Stimulated activated naive CD8-positive, alpha-beta T cell treated with anti-CD3 and anti-CD28 coated beads, Interleukin-15, amount 100 ng/mL, for 72 hours (primary cell): ENCODE results near the gene RPL10.

Experiments
- ATAC-seq: fragments of 150-1000 bp; cut with Tn5 transposase; 2 replicates; pipeline ENCODE4 v1.10.0; 2021; ENCODE audit warnings: mild to moderate bottlenecking, moderate library complexity
- DNase-seq, 2 donors: peaks; one replicate each; pipeline ENCODE4 v3.0.0; 2021 to 2022
- H3K27ac Mint-ChIP-seq, 2 donors: one replicate each; pipeline ENCODE4 v1.8.0; 2022; ENCODE audit warnings: mild to moderate bottlenecking in 2 of 2, mixed read lengths in 2 of 2, moderate library complexity in 2 of 2
- H3K27me3 Mint-ChIP-seq: one replicate; pipeline ENCODE4 v1.8.0; 2022; ENCODE audit warnings: mixed read lengths
- H3K4me1 Mint-ChIP-seq: one replicate; pipeline ENCODE4 v1.8.0; 2022; ENCODE audit warnings: mild to moderate bottlenecking, mixed read lengths
- H3K4me3 Mint-ChIP-seq, 2 donors: one replicate each; pipeline ENCODE4 v1.8.0; 2022; ENCODE audit warnings: mild to moderate bottlenecking in 2 of 2, mixed read lengths in 2 of 2, moderate library complexity in 1 of 2
- H3K9me3 Mint-ChIP-seq, 2 donors: one replicate each; pipeline ENCODE4 v1.8.0; 2022; ENCODE audit warnings: mixed read lengths in 2 of 2

Gene RPL10

GRCh38 chrX:154426916-154427770 lies 29.0 kb downstream of the RPL10 start:
- no peak for DNase-seq
- Mint-ChIP-seq H3K27me3 (no peaks in the 10 kb centered on the region), H3K4me1 (peaks cover 24% of the 10 kb centered on the region), H3K4me3 (peak overlapping the region; percentile 84 to 86), H3K9me3 (no peaks in the 10 kb centered on the region), H3K27ac (no peak overlapping the region)
- no peak for ATAC-seq

DNA sequence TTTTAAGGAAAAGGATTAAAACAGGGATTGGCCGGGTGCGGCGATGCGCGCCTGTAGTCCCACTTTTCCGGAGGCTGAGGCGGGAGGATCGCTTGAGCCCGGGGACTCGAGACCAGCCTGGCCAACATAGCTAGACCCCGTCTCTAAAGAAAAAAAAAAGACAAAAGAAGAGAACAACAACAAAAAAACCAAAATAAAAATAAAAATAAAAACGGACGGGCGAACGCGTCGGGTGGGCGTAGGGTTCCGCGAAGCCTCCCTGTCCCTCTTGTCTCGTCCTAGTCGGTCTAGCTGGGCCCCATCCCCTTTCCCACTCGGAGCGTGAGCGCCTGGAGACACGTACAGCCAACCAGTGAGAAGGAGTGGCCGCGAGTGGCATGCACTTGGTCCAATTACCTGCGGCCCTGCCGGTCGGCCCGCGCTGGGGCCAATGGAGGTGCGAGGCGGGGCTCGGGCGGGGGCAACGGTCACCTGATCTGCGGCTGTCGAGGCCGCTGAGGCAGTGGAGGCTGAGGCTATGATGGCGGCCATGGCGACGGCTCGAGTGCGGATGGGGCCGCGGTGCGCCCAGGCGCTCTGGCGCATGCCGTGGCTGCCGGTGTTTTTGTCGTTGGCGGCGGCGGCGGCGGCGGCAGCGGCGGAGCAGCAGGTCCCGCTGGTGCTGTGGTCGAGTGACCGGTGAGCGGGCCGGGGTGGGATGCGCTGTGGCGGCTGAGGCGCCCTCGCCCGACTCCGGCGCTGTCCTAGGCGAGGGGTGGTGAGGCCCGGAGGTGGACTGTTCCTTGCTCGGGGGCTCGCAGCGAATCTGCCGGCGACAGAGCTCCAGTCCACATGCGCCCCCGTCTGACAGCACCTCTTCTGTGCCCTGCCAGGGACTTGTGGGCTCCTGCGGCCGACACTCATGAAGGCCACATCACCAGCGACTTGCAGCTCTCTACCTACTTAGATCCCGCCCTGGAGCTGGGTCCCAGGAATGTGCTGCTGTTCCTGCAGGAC lies 30.3 kb downstream of the RPL10 start, which contains the start of gene ATP6AP1:
ATP6AP1 (plus strand) TSS at position 502 of the 996 bp plus-strand sequence; CDS start at position 518, 16 bp downstream.
- H3K27me3 Mint-ChIP-seq, result no peaks in the 10 kb centered on the region
- peak; percentile 99 for ATAC-seq
- peak within 1 kb of the TSS; percentile 84 to 86 for H3K4me3 Mint-ChIP-seq
- peak; percentile 86 to 92 for DNase-seq
- H3K9me3 Mint-ChIP-seq, result no peaks in the 10 kb centered on the region
- peak within 1 kb of the TSS; percentile 61 to 85 for H3K27ac Mint-ChIP-seq
- H3K4me1 Mint-ChIP-seq, result peaks cover 26% of the 10 kb centered on the region

DNA sequence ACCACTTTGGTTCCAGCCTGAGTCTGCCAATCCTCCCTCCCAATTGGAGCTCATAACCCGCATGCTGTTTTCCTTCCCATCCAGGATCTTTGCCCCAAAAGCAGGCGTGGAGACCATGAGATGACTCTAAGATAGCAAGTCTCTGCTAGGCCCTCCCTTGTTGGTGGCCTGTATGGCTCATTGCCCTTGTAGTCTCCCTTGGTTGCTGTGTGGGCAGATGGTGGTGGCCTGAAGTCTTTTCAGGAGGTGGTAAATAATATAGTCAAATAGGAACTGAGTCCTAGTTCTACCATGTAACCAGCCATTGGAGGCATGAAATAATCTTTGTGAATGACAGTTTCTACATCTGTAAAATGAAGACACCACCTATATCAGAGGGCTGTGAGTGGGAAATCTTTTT lies 31.5 kb downstream of the RPL10 start:
- DNase-seq (no peak), ATAC-seq (no peak)
- Mint-ChIP-seq H3K4me3 (peak overlapping the region; percentile 84 to 86), H3K4me1 (peaks cover 30% of the 10 kb centered on the region), H3K9me3 (no peaks in the 10 kb centered on the region), H3K27ac (peak overlapping the region in 1 of 2 donors; percentile 74), H3K27me3 (no peaks in the 10 kb centered on the region)

DNA sequence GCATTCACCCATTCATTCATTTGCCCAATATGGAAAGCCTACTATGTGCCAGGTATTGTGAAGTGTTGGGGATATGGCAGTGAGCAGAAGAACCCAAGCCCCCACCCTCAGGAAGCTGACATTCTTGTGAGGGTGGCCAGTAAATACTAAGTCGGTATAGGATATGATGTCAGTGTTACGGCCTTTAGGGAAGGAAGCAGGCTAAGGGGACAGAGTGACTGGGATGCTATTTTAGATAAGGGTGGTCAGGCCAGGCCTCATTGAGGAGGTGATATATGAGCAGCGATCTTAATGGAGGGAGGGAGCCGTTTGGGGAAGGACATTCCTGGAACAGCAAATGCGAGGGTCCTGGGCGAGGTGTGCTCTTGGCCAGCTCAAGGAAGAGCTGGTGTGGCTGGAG lies 32.3 kb downstream of the RPL10 start:
- Mint-ChIP-seq H3K27me3 (no peaks in the 10 kb centered on the region), H3K27ac (peak overlapping the region in 1 of 2 donors; percentile 61), H3K4me1 (peaks cover 30% of the 10 kb centered on the region), H3K9me3 (no peaks in the 10 kb centered on the region), H3K4me3 (peak overlapping the region in 1 of 2 donors; percentile 36)
- DNase-seq (no peak), ATAC-seq (no peak)

- Mint-ChIP-seq H3K27me3 (no peaks in the 10 kb centered on the region), H3K4me1 (peaks cover 34% of the 10 kb centered on the region), H3K27ac (peak overlapping the region in 1 of 2 donors; percentile 61), H3K4me3 (peak overlapping the region in 1 of 2 donors; percentile 36), H3K9me3 (no peaks in the 10 kb centered on the region)
- ATAC-seq, result no peak
- DNase-seq, result no peak
These were observed 32.7 kb downstream of the RPL10 start for GRCh38 chrX:154430916-154431315.

GRCh38 chrX:154431341-154431740 lies 33.2 kb downstream of the RPL10 start:
- no peak for ATAC-seq
- H3K27me3 Mint-ChIP-seq, result no peaks in the 10 kb centered on the region
- DNase-seq, result no peak
- no peaks in the 10 kb centered on the region for H3K9me3 Mint-ChIP-seq
- H3K4me1 Mint-ChIP-seq, result peaks cover 39% of the 10 kb centered on the region
- no peak overlapping the region for H3K4me3 Mint-ChIP-seq
- H3K27ac Mint-ChIP-seq, result no peak overlapping the region

GRCh38 chrX:154432210-154432609 lies 34.0 kb downstream of the RPL10 start:
- H3K27ac Mint-ChIP-seq, result no peak overlapping the region
- no peak for DNase-seq
- H3K4me1 Mint-ChIP-seq, result peaks cover 40% of the 10 kb centered on the region
- no peaks in the 10 kb centered on the region for H3K9me3 Mint-ChIP-seq
- no peak overlapping the region for H3K4me3 Mint-ChIP-seq
- no peaks in the 10 kb centered on the region for H3K27me3 Mint-ChIP-seq
- ATAC-seq, result no peak

DNA sequence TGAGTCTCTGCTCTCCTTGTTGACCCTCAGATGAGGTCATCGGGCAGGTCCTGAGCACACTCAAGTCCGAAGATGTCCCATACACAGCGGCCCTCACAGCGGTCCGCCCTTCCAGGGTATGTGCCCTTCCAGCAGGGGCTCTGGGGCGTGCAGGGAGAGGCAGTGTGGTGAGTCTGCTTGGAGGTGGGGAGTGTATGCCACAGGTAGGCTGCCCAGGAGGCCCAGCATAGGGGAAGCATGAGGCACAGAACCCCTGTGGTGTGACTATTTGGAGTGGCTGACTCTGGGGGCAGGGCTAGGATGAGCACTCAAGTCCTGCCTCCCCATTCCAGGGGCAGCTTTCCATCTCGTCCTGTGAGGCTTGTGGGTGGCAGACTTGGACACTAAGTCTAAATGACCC lies 35.4 kb downstream of the RPL10 start:
- ATAC-seq (no peak), DNase-seq (no peak)
- Mint-ChIP-seq H3K4me3 (no peak overlapping the region), H3K27me3 (no peaks in the 10 kb centered on the region), H3K4me1 (peaks cover 40% of the 10 kb centered on the region), H3K9me3 (no peaks in the 10 kb centered on the region), H3K27ac (peak overlapping the region in 1 of 2 donors; percentile 59)

DNA sequence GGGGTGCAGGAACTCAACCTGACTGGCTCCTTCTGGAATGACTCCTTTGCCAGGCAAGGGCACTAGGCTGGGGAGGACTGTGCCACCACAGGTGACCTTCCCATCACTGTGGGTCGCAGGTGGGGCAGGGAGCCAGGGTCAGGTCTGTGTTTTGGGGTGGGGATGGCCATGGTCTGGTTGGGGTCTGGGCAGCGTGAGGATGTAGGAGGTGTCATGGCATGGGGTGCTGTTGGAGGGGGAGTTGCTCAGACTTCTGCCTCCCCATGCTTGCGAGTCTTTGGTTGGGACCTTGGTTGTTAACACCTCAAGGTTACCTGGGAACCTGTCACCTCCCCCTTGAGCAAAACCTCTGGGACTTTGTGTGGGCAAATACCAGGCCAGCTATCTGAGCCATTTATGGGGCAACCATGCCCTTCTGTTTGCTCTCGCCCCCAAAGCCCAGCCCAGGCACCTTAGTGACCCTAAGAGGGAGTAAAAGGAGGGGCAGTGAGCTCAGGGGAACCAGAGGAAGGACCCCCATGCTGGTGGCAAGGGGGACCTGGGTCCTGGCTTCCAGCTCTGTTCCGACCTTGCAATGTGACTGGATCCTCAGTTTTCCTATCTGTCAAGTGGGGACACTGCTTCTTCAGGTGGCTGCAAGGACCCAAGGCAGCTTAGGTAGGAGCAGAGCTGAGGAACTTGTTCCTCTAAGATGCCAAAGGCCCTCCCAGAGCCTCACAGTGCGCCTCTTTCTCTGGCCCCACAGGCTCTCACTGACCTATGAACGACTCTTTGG lies 36.4 kb downstream of the RPL10 start:
- no peaks in the 10 kb centered on the region for H3K9me3 Mint-ChIP-seq
- no peaks in the 10 kb centered on the region for H3K27me3 Mint-ChIP-seq
- H3K4me3 Mint-ChIP-seq, result no peak overlapping the region
- H3K4me1 Mint-ChIP-seq, result peaks cover 44% of the 10 kb centered on the region
- H3K27ac Mint-ChIP-seq, result no peak overlapping the region
- DNase-seq (no peak), ATAC-seq (no peak)

GRCh38 chrX:154435171-154435733 lies 37.1 kb downstream of the RPL10 start:
- H3K27ac Mint-ChIP-seq, result no peak overlapping the region
- H3K4me1 Mint-ChIP-seq, result peaks cover 46% of the 10 kb centered on the region
- H3K4me3 Mint-ChIP-seq, result no peak overlapping the region
- no peaks in the 10 kb centered on the region for H3K27me3 Mint-ChIP-seq
- no peak for ATAC-seq
- no peak for DNase-seq
- H3K9me3 Mint-ChIP-seq, result no peaks in the 10 kb centered on the region

- ATAC-seq (peak; percentile 80), DNase-seq (peak; percentile 46 to 53)
- no peaks in the 10 kb centered on the region for H3K27me3 Mint-ChIP-seq
- peaks cover 47% of the 10 kb centered on the region for H3K4me1 Mint-ChIP-seq
- no peaks in the 10 kb centered on the region for H3K9me3 Mint-ChIP-seq
- peak overlapping the region; percentile 84 to 91 for H3K4me3 Mint-ChIP-seq
- H3K27ac Mint-ChIP-seq, result peak overlapping the region; percentile 86 to 96
These were observed 38.3 kb downstream of the RPL10 start for GRCh38 chrX:154436374-154436982.

GRCh38 chrX:154436983-154437752 lies 39.0 kb downstream of the RPL10 start, which contains the start of gene GDI1:
Gene GDI1, plus strand, starts transcription at chrX:154437154. Its CDS starts 101 bp downstream, at chrX:154437255.
- Mint-ChIP-seq H3K9me3 (no peaks in the 10 kb centered on the region), H3K27me3 (no peaks in the 10 kb centered on the region), H3K27ac (peak within 1 kb of the TSS; percentile 92 to 96), H3K4me1 (peaks cover 50% of the 10 kb centered on the region), H3K4me3 (peak within 1 kb of the TSS; percentile 86 to 91)
- ATAC-seq (peak; percentile 47), DNase-seq (peak; percentile 57)

DNA sequence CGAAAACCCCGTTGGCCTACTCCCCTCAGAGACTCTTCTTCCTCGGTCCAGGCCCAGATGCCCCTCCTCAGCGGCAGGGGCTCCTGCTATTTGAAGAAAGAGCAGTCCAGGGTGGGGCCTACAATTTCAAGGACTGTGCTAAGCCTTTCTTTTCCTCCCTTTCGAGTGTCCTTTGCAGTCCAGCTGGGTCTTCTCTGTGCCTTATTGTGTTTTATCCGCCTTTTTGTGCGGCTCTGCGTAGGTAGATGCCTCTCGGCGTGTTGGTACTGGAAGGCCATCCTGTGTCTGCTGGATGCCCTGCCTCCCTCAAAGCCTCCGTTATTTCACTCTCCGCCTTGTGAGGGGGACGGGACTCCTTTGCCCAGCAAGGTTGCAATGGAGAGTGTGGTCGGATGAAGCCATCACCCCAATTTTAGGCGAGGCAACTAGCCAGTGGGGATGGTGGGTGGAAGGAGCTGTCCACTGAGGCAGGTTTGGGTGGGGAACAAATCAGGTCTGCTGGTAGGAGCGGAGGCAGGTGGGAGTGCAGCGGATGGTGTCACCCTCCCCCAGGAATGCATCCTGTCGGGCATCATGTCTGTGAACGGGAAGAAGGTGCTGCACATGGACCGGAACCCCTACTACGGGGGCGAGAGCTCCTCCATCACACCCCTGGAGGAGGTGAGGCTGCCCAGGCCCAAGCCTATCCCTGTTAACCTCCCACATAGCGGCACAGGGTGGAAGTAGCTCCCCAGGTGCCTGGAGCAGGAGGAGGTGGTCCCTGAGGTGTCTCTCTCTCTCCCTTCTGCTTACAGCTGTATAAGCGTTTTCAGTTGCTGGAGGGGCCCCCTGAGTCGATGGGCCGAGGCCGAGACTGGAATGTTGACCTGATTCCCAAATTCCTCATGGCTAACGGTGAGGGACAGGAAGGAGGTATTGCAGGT lies 40.1 kb downstream of the RPL10 start:
- DNase-seq (no peak), ATAC-seq (no peak)
- peak overlapping the region; percentile 86 to 89 for H3K4me3 Mint-ChIP-seq
- H3K4me1 Mint-ChIP-seq, result peaks cover 53% of the 10 kb centered on the region
- H3K9me3 Mint-ChIP-seq, result no peaks in the 10 kb centered on the region
- H3K27me3 Mint-ChIP-seq, result no peaks in the 10 kb centered on the region
- peak overlapping the region in 1 of 2 donors; percentile 89 for H3K27ac Mint-ChIP-seq
